GM13976 (cell line): ENCODE data around the gene GPHN.
A peak's percentile ranks its signal among the peaks of the same experiment; 100 is the strongest.

ENCODE experiments used
- DNase-seq: peaks from one replicate; pipeline ENCODE4 v3.0.0; 2012; ENCODE audit warnings: low spot score
- CTCF ChIP-seq: IDR thresholded peaks from 2 replicates; pipeline ENCODE4 v1.5.1; 2012; ENCODE audit warnings: borderline replicate concordance, mild to moderate bottlenecking; ENCODE audit not compliant: insufficient read depth; ENCODE audit errors: extremely low read depth, missing control alignments, control extremely low read depth
- in situ Hi-C: fragments of 300-500 bp; cut with MboI; formaldehyde crosslinking; loops from one replicate; pipeline ENCODE4 v1.12.0; 2022; ENCODE audit warnings: low sequenced_read_pairs, mixed read lengths, inconsistent platforms; ENCODE audit not compliant: unreplicated experiment

GPHN gene

GRCh38 chr14:67162385-67162784 is 654.4 kb downstream of the GPHN start:
- TF ChIP-seq CTCF = no peak
- no peak for DNase-seq
- in situ Hi-C loops = loop anchor here (10.0 kb wide), 1 partner anchor 112 kb away; no protein-coding TSS in a partner anchor

GRCh38 chr14:67166450-67166853 is 658.5 kb downstream of the GPHN start:
- TF ChIP-seq CTCF = peak; percentile 50
- in situ Hi-C loops = loop anchor here (10.0 kb wide), 1 partner anchor 108 kb away; no protein-coding TSS in a partner anchor
- DNase-seq = peak; percentile 34

GRCh38 chr14:67167420-67168109 is 659.6 kb downstream of the GPHN start:
- DNase-seq = no peak
- in situ Hi-C loops = loop anchor here (10.0 kb wide), 1 partner anchor 107 kb away; no protein-coding TSS in a partner anchor
- no peak for TF ChIP-seq CTCF

GRCh38 chr14:67168110-67168441 is 660.1 kb downstream of the GPHN start:
- no peak for TF ChIP-seq CTCF
- in situ Hi-C loops = loop anchor here (10.0 kb wide), 1 partner anchor 107 kb away; no protein-coding TSS in a partner anchor
- DNase-seq = no peak

- in situ Hi-C loops = no loop called here
- TF ChIP-seq CTCF = no peak
- no peak for DNase-seq
Measured at GRCh38 chr14:67170660-67171059, 662.7 kb downstream of the GPHN start.

- in situ Hi-C loops = no loop called here
- no peak for DNase-seq
- TF ChIP-seq CTCF = no peak
Measured at GRCh38 chr14:67172056-67172455, 664.1 kb downstream of the GPHN start.
